HG02759 (cell line): ENCODE measurements around the gene DHDDS.
"Not testable (repeated sequence)": the region's sequence is repeated elsewhere in the genome, so short reads cannot be mapped to it uniquely, and the experiment has no call there.

Source experiments
- ATAC-seq: cut with Tn5 transposase; IDR thresholded peaks from one replicate; pipeline ENCODE4 v1.9.1; 2021; ENCODE audit warnings: mild to moderate bottlenecking, moderate library complexity; ENCODE audit not compliant: unreplicated experiment

DHDDS gene

GRCh38 chr1:26474818-26475217 is 42.7 kb downstream of the DHDDS start:
- no peak for ATAC-seq

- no peak for ATAC-seq
Measured at GRCh38 chr1:26475989-26476388, 43.9 kb downstream of the DHDDS start.

GRCh38 chr1:26476958-26477357 is 44.8 kb downstream of the DHDDS start:
- no peak for ATAC-seq

- no peak for ATAC-seq
Measured at GRCh38 chr1:26477446-26478152, 45.5 kb downstream of the DHDDS start.

- ATAC-seq = no peak
Measured at GRCh38 chr1:26478159-26478558, 46.0 kb downstream of the DHDDS start.

GRCh38 chr1:26478988-26479387 is 46.9 kb downstream of the DHDDS start:
- ATAC-seq = no peak

GRCh38 chr1:26482921-26483320 is 50.8 kb downstream of the DHDDS start:
- ATAC-seq = no peak

GRCh38 chr1:26483980-26484379 is 51.9 kb downstream of the DHDDS start:
- ATAC-seq = no peak

- no peak for ATAC-seq
Measured at GRCh38 chr1:26490155-26490554, 58.0 kb downstream of the DHDDS start.

- no peak for ATAC-seq
Measured at GRCh38 chr1:26493267-26493666, 61.1 kb downstream of the DHDDS start.

- ATAC-seq = no peak
Measured at GRCh38 chr1:26493938-26494337, 61.8 kb downstream of the DHDDS start.

GRCh38 chr1:26496861-26497260 is 64.7 kb downstream of the DHDDS start:
- no peak for ATAC-seq

- ATAC-seq = no peak
Measured at GRCh38 chr1:26498894-26499293, 66.8 kb downstream of the DHDDS start.

- peak; percentile 77 for ATAC-seq
Measured at GRCh38 chr1:26500488-26501175, 68.5 kb downstream of the DHDDS start.

GRCh38 chr1:26510711-26511110 is 78.6 kb downstream of the DHDDS start:
- not testable (repeated sequence) for ATAC-seq

- not testable (repeated sequence) for ATAC-seq
Measured at GRCh38 chr1:26515836-26516235, 83.7 kb downstream of the DHDDS start.

GRCh38 chr1:26516987-26517765 is 85.1 kb downstream of the DHDDS start:
- ATAC-seq = no peak

- ATAC-seq = no peak
Measured at GRCh38 chr1:26517766-26518049, 85.6 kb downstream of the DHDDS start.

- no peak for ATAC-seq
Measured at GRCh38 chr1:26518355-26518754, 86.2 kb downstream of the DHDDS start.

- no peak for ATAC-seq
Measured at GRCh38 chr1:26520339-26520738, 88.2 kb downstream of the DHDDS start.
